Peyer's patch (tissue), 4 donors: Measurements from ENCODE around the gene ZNF557.

Experiments
- CTCF ChIP-seq, 6 experiments: fragments of 450-650 bp in 4 of 6; fragments of 200-600 bp in 2 of 6; sonication (generic) in 1 of 6; IDR thresholded peaks; one replicate each; pipeline ENCODE4 v1.5.1; 2017 to 2019; ENCODE audit warnings: antibody characterized with exemption in 6 of 6, mild to moderate bottlenecking in 3 of 6, moderate library complexity in 1 of 6
- POLR2A ChIP-seq, 2 donors: fragments of 450-650 bp; IDR thresholded peaks; one replicate each; pipeline ENCODE4 v1.5.1; 2017; ENCODE audit warnings: antibody characterized with exemption in 2 of 2, mild to moderate bottlenecking in 2 of 2, moderate library complexity in 2 of 2

GRCh38 chr19:7063764-7064418, 5.6 kb upstream of the ZNF557 start:
- TF ChIP-seq CTCF (IDR thresholded peaks at IDR 0.05) (no peak), POLR2A (IDR thresholded peaks at IDR 0.05) (no peak)
